Stimulated activated naive CD8-positive, alpha-beta T cell treated with anti-CD3 and anti-CD28 coated beads, Interleukin-15, amount 100 ng/mL, for 72 hours (primary cell): Measurements from ENCODE around the gene ZEB2.
"Not testable (repeated sequence)": the region's sequence is repeated elsewhere in the genome, so short reads cannot be mapped to it uniquely, and the experiment has no call there.

Experiments
- ATAC-seq: fragments of 150-1000 bp; cut with Tn5 transposase; 2 replicates; pipeline ENCODE4 v1.10.0; 2021; ENCODE audit warnings: mild to moderate bottlenecking, moderate library complexity
- DNase-seq, 2 donors: peaks; one replicate each; pipeline ENCODE4 v3.0.0; 2021 to 2022
- H3K27ac Mint-ChIP-seq, 2 donors: one replicate each; pipeline ENCODE4 v1.8.0; 2022; ENCODE audit warnings: mild to moderate bottlenecking in 2 of 2, mixed read lengths in 2 of 2, moderate library complexity in 2 of 2
- H3K27me3 Mint-ChIP-seq: one replicate; pipeline ENCODE4 v1.8.0; 2022; ENCODE audit warnings: mixed read lengths
- H3K4me1 Mint-ChIP-seq: one replicate; pipeline ENCODE4 v1.8.0; 2022; ENCODE audit warnings: mild to moderate bottlenecking, mixed read lengths
- H3K4me3 Mint-ChIP-seq, 2 donors: one replicate each; pipeline ENCODE4 v1.8.0; 2022; ENCODE audit warnings: mild to moderate bottlenecking in 2 of 2, mixed read lengths in 2 of 2, moderate library complexity in 1 of 2
- H3K9me3 Mint-ChIP-seq, 2 donors: one replicate each; pipeline ENCODE4 v1.8.0; 2022; ENCODE audit warnings: mixed read lengths in 2 of 2

The ZEB2 gene

GRCh38 chr2:144376926-144377325 is 143.0 kb downstream of the ZEB2 start:
- Mint-ChIP-seq H3K4me3 (no peak overlapping the region), H3K4me1 (peaks cover 36% of the 10 kb centered on the region), H3K9me3 (peaks cover 0 to 9% of the 10 kb centered on the region in 2 donors), H3K27me3 (no peaks in the 10 kb centered on the region), H3K27ac (no peak overlapping the region)
- DNase-seq = no peak
- no peak for ATAC-seq

GRCh38 chr2:144376460-144376859 is 143.5 kb downstream of the ZEB2 start:
- no peak for DNase-seq
- H3K4me1 Mint-ChIP-seq = peaks cover 36% of the 10 kb centered on the region
- H3K27ac Mint-ChIP-seq = no peak overlapping the region
- H3K4me3 Mint-ChIP-seq = no peak overlapping the region
- no peak for ATAC-seq
- no peaks in the 10 kb centered on the region for H3K27me3 Mint-ChIP-seq
- H3K9me3 Mint-ChIP-seq = peaks cover 0 to 9% of the 10 kb centered on the region in 2 donors

- ATAC-seq = no peak
- no peak for DNase-seq
- no peaks in the 10 kb centered on the region for H3K27me3 Mint-ChIP-seq
- H3K4me1 Mint-ChIP-seq = peaks cover 31% of the 10 kb centered on the region
- H3K4me3 Mint-ChIP-seq = no peak overlapping the region
- peaks cover 0 to 7% of the 10 kb centered on the region in 2 donors for H3K9me3 Mint-ChIP-seq
- H3K27ac Mint-ChIP-seq = no peak overlapping the region
Measured at GRCh38 chr2:144374163-144374661, 145.7 kb downstream of the ZEB2 start.

GRCh38 chr2:144372410-144373080 is 147.4 kb downstream of the ZEB2 start:
- Mint-ChIP-seq H3K27me3 (no peaks in the 10 kb centered on the region), H3K4me3 (no peak overlapping the region), H3K27ac (no peak overlapping the region), H3K4me1 (peaks cover 20% of the 10 kb centered on the region), H3K9me3 (no peaks in the 10 kb centered on the region)
- DNase-seq (no peak), ATAC-seq (no peak)

GRCh38 chr2:144370937-144371584 is 148.9 kb downstream of the ZEB2 start:
- ATAC-seq (no peak), DNase-seq (no peak)
- no peaks in the 10 kb centered on the region for H3K9me3 Mint-ChIP-seq
- no peak overlapping the region for H3K4me3 Mint-ChIP-seq
- H3K4me1 Mint-ChIP-seq = peaks cover 17% of the 10 kb centered on the region
- no peak overlapping the region for H3K27ac Mint-ChIP-seq
- H3K27me3 Mint-ChIP-seq = no peaks in the 10 kb centered on the region

GRCh38 chr2:144369416-144369815 is 150.5 kb downstream of the ZEB2 start:
- no peak for ATAC-seq
- H3K4me1 Mint-ChIP-seq = peaks cover 17% of the 10 kb centered on the region

GRCh38 chr2:144366825-144367429 is 153.0 kb downstream of the ZEB2 start:
- Mint-ChIP-seq H3K4me3 (no peak overlapping the region), H3K9me3 (no peaks in the 10 kb centered on the region), H3K27me3 (no peaks in the 10 kb centered on the region), H3K4me1 (peaks cover 17% of the 10 kb centered on the region), H3K27ac (no peak overlapping the region)
- no peak for ATAC-seq
- DNase-seq = no peak

More at GRCh38 chr2:144369416-144369815, 150.5 kb downstream of the ZEB2 start:
- H3K27ac Mint-ChIP-seq = no peak overlapping the region
- no peak for DNase-seq
- no peak overlapping the region for H3K4me3 Mint-ChIP-seq
- no peaks in the 10 kb centered on the region for H3K27me3 Mint-ChIP-seq
- no peaks in the 10 kb centered on the region for H3K9me3 Mint-ChIP-seq

- DNase-seq = no peak
- Mint-ChIP-seq H3K27me3 (no peaks in the 10 kb centered on the region), H3K9me3 (no peaks in the 10 kb centered on the region), H3K27ac (peak overlapping the region in 1 of 2 donors; percentile 70), H3K4me3 (no peak overlapping the region), H3K4me1 (peaks cover 5% of the 10 kb centered on the region)
- no peak for ATAC-seq
Measured at GRCh38 chr2:144364944-144365738, 154.8 kb downstream of the ZEB2 start.

GRCh38 chr2:144364247-144364646 is 155.7 kb downstream of the ZEB2 start:
- not testable (repeated sequence) for ATAC-seq, H3K9me3 Mint-ChIP-seq, H3K4me1 Mint-ChIP-seq, DNase-seq, H3K27ac Mint-ChIP-seq, H3K27me3 Mint-ChIP-seq, H3K4me3 Mint-ChIP-seq

- DNase-seq = no peak
- no peak overlapping the region for H3K27ac Mint-ChIP-seq
Measured at GRCh38 chr2:144362401-144362800, 157.5 kb downstream of the ZEB2 start.

GRCh38 chr2:144361742-144362141 is 158.2 kb downstream of the ZEB2 start:
- Mint-ChIP-seq H3K4me3 (no peak overlapping the region), H3K27ac (no peak overlapping the region), H3K9me3 (no peaks in the 10 kb centered on the region), H3K27me3 (no peaks in the 10 kb centered on the region), H3K4me1 (peaks cover 17% of the 10 kb centered on the region)
- DNase-seq (no peak), ATAC-seq (no peak)

More at GRCh38 chr2:144362401-144362800, 157.5 kb downstream of the ZEB2 start:
- H3K27me3 Mint-ChIP-seq = no peaks in the 10 kb centered on the region
- no peak overlapping the region for H3K4me3 Mint-ChIP-seq
- peaks cover 19% of the 10 kb centered on the region for H3K4me1 Mint-ChIP-seq
- H3K9me3 Mint-ChIP-seq = no peaks in the 10 kb centered on the region
- no peak for ATAC-seq

GRCh38 chr2:144359684-144360083 is 160.2 kb downstream of the ZEB2 start:
- ATAC-seq = no peak
- H3K27me3 Mint-ChIP-seq = no peaks in the 10 kb centered on the region
- H3K4me3 Mint-ChIP-seq = no peak overlapping the region
- no peaks in the 10 kb centered on the region for H3K9me3 Mint-ChIP-seq
- no peak overlapping the region for H3K27ac Mint-ChIP-seq
- DNase-seq = no peak
- peaks cover 17% of the 10 kb centered on the region for H3K4me1 Mint-ChIP-seq

GRCh38 chr2:144358979-144359541 is 160.9 kb downstream of the ZEB2 start:
- Mint-ChIP-seq H3K27me3 (no peaks in the 10 kb centered on the region), H3K27ac (peak overlapping the region in 1 of 2 donors; percentile 14), H3K4me1 (peaks cover 17% of the 10 kb centered on the region), H3K4me3 (peak overlapping the region in 1 of 2 donors; percentile 17), H3K9me3 (no peaks in the 10 kb centered on the region)
- peak; percentile 77 for ATAC-seq
- DNase-seq = peak; percentile 13 to 44

GRCh38 chr2:144358374-144358964 is 161.4 kb downstream of the ZEB2 start:
- ATAC-seq = no peak

More at GRCh38 chr2:144358374-144358964, 161.4 kb downstream of the ZEB2 start:
- Mint-ChIP-seq H3K4me3 (peak overlapping the region; percentile 17 to 45), H3K9me3 (no peaks in the 10 kb centered on the region), H3K27me3 (no peaks in the 10 kb centered on the region), H3K27ac (peak overlapping the region in 1 of 2 donors; percentile 14), H3K4me1 (peaks cover 17% of the 10 kb centered on the region)
- no peak for DNase-seq
